Stimulated activated naive CD8-positive, alpha-beta T cell treated with anti-CD3 and anti-CD28 coated beads, Interleukin-15, amount 100 ng/mL, for 72 hours (primary cell): ENCODE measurements around the gene CCDC97.

Experiments
- ATAC-seq: fragments of 150-1000 bp; cut with Tn5 transposase; 2 replicates; pipeline ENCODE4 v1.10.0; 2021; ENCODE audit warnings: mild to moderate bottlenecking, moderate library complexity
- DNase-seq, 2 donors: peaks; one replicate each; pipeline ENCODE4 v3.0.0; 2021 to 2022
- H3K27ac Mint-ChIP-seq, 2 donors: one replicate each; pipeline ENCODE4 v1.8.0; 2022; ENCODE audit warnings: mild to moderate bottlenecking in 2 of 2, mixed read lengths in 2 of 2, moderate library complexity in 2 of 2
- H3K27me3 Mint-ChIP-seq: one replicate; pipeline ENCODE4 v1.8.0; 2022; ENCODE audit warnings: mixed read lengths
- H3K4me1 Mint-ChIP-seq: one replicate; pipeline ENCODE4 v1.8.0; 2022; ENCODE audit warnings: mild to moderate bottlenecking, mixed read lengths
- H3K4me3 Mint-ChIP-seq, 2 donors: one replicate each; pipeline ENCODE4 v1.8.0; 2022; ENCODE audit warnings: mild to moderate bottlenecking in 2 of 2, mixed read lengths in 2 of 2, moderate library complexity in 1 of 2
- H3K9me3 Mint-ChIP-seq, 2 donors: one replicate each; pipeline ENCODE4 v1.8.0; 2022; ENCODE audit warnings: mixed read lengths in 2 of 2

The CCDC97 gene

DNA sequence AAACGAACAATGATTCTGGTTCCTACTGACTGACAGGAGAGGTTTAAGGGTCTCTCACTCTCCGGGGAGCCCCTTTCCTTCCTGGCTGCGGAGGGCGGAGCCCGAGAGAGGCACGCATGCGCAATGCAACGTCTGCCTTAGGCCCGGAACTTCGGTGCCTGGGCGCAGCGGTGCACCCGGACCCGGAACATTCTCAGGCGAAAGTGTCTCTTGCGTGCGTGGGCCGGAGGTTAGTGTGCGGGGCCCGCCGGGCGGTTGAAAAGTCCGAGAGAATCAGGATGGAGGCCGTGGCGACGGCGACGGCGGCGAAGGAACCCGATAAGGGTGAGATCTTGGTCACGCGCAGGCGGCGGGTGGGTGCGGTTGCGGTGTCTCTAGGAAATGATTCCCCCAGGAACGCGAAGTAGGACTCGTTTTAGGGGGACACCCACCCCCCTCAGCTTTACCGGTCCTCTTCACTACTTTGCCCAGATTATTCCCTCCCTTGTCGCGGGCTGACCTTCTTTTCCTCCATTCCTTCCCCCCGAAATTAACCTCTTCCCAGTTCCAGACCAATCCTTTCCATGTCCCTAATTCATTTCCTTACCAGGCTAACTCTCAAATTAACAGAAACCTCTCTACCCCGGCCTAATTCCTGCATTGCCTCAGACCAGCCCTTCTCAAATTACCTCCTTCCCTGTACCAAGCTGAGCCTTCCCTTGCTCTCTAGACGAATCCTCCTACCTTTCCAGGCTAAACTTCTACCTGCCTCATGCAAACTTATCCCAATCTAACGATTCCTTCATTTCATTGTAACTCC, at the start of gene CCDC97:
TSS of gene CCDC97 (plus strand) at position 140 of the 799 bp plus-strand sequence. CDS start at position 279, 139 bp downstream.
- Mint-ChIP-seq H3K9me3 (no peaks in the 10 kb centered on the region), H3K27me3 (no peaks in the 10 kb centered on the region), H3K4me3 (peak within 1 kb of the TSS; percentile 88 to 99), H3K4me1 (peaks cover 69% of the 10 kb centered on the region), H3K27ac (peak within 1 kb of the TSS; percentile 94 to 98)
- peak; percentile 92 to 93 for DNase-seq
- peak; percentile 78 for ATAC-seq

GRCh38 chr19:41261474-41262190, 48.3 kb upstream of the CCDC97 start:
- DNase-seq (no peak), ATAC-seq (no peak)
- Mint-ChIP-seq H3K9me3 (no peaks in the 10 kb centered on the region), H3K27ac (peak overlapping the region; percentile 100), H3K4me1 (peaks cover 30% of the 10 kb centered on the region), H3K4me3 (peak overlapping the region; percentile 98 to 99), H3K27me3 (no peaks in the 10 kb centered on the region)

DNA sequence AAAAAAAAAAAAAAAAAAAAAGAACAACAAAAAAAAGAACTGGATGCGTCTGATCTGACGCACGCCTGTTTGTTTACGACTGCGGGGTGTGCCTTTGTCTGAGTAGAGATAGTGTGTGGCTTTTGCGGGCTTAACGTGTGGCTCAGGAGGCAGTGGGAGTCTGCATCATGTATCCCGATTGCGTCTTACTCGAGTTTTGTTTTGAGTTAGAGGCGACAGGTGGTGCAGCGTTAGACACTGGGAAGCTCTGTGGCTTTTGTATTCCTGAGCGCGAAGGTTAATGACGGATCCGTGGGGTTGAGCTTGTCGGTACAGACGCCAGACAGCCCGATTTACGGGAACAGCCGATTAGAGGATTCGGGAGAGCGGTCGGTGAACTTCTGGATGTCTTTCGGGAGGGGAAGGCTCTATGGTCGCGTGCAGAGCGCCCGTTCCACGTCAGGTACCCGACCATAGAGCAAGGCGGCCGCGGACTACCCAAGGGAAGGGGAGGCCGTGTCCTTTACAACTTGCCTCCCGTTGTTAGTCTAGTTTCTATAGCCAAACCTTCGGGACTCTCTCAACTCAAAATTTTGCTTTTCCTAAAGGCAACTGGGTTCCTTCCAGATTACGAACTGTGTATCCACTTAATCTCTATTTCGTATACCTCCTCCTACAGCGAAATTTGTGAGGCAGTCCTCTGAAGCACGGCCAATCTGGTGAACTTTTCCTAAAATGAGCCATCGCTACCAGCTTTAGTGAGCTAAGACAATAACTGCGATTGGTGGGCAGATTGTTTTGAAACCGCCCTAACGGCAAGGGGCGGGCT, 46.7 kb upstream of the CCDC97 start:
- Mint-ChIP-seq H3K27ac (peak overlapping the region; percentile 100), H3K4me1 (peaks cover 44% of the 10 kb centered on the region), H3K4me3 (peak overlapping the region; percentile 98 to 99), H3K9me3 (no peaks in the 10 kb centered on the region), H3K27me3 (no peaks in the 10 kb centered on the region)
- peak; percentile 69 for ATAC-seq
- peak; percentile 84 to 92 for DNase-seq

GRCh38 chr19:41263850-41264580, 46.0 kb upstream of the CCDC97 start, which contains the start of gene HNRNPUL1:
TSS of gene HNRNPUL1 (plus strand) at chr19:41264372. CDS start at chr19:41264504, 132 bp downstream.
- Mint-ChIP-seq H3K4me1 (peaks cover 44% of the 10 kb centered on the region), H3K27ac (peak within 1 kb of the TSS; percentile 100), H3K4me3 (peak within 1 kb of the TSS; percentile 98 to 99), H3K27me3 (no peaks in the 10 kb centered on the region), H3K9me3 (no peaks in the 10 kb centered on the region)
- DNase-seq (peak; percentile 100), ATAC-seq (peak; percentile 75)

DNA sequence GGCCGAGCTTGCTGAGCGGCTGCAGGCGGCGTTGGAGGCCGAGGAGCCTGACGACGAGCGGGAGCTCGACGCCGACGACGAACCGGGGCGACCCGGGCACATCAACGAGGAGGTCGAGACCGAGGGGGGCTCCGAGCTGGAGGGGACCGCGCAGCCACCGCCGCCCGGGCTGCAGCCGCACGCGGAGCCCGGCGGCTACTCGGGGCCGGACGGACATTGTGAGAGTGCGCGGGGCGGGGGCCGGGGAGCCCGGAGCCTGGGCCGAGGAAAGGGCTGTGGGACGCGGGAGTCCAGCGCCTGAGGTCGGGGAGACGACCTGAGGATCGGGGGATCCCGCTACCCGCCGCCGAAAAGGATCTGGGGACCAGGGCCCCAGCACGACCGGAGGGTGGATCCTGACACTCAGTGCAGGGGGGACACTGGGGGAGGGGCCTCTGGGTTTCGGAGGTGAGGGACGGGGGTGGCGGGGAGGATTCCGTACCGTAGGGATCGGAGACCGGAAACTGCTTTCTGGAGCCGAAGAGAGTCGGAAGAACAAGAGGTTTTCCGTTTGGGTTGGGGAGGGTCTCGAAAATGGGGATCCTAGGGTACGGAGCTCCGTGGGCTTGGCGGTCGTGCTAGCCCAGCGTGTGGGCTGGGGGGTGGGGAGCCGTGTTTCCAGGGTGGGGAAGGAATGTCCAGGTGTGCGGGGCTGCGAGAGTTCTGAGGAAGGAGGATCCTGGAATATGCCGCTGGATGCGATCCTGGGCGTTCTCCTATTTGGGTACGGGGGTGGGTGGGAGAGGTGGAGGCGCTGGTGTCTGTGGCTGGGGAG, 45.2 kb upstream of the CCDC97 start:
- DNase-seq (peak in 1 of 2 donors; percentile 69), ATAC-seq (no peak)
- Mint-ChIP-seq H3K27ac (peak overlapping the region; percentile 99 to 100), H3K4me1 (peaks cover 44% of the 10 kb centered on the region), H3K27me3 (no peaks in the 10 kb centered on the region), H3K9me3 (no peaks in the 10 kb centered on the region), H3K4me3 (peak overlapping the region; percentile 98 to 99)

GRCh38 chr19:41265395-41266153, 44.4 kb upstream of the CCDC97 start:
- H3K27me3 Mint-ChIP-seq = no peaks in the 10 kb centered on the region
- H3K4me1 Mint-ChIP-seq = peaks cover 44% of the 10 kb centered on the region
- H3K9me3 Mint-ChIP-seq = no peaks in the 10 kb centered on the region
- ATAC-seq (no peak), DNase-seq (peak; percentile 5 to 19)
- peak overlapping the region; percentile 98 to 99 for H3K4me3 Mint-ChIP-seq
- H3K27ac Mint-ChIP-seq = peak overlapping the region; percentile 99 to 100

GRCh38 chr19:41269055-41269454, 40.9 kb upstream of the CCDC97 start:
- DNase-seq = no peak
- Mint-ChIP-seq H3K27ac (no peak overlapping the region), H3K4me1 (peaks cover 30% of the 10 kb centered on the region), H3K9me3 (no peaks in the 10 kb centered on the region), H3K27me3 (no peaks in the 10 kb centered on the region), H3K4me3 (no peak overlapping the region)
- ATAC-seq = no peak

- no peaks in the 10 kb centered on the region for H3K9me3 Mint-ChIP-seq
- H3K27ac Mint-ChIP-seq = no peak overlapping the region
- ATAC-seq (no peak), DNase-seq (no peak)
- H3K27me3 Mint-ChIP-seq = no peaks in the 10 kb centered on the region
- H3K4me3 Mint-ChIP-seq = no peak overlapping the region
- peaks cover 30% of the 10 kb centered on the region for H3K4me1 Mint-ChIP-seq
Observed at GRCh38 chr19:41269571-41269970, 40.4 kb upstream of the CCDC97 start.

- no peaks in the 10 kb centered on the region for H3K4me1 Mint-ChIP-seq
- H3K4me3 Mint-ChIP-seq = no peak overlapping the region
- H3K9me3 Mint-ChIP-seq = no peaks in the 10 kb centered on the region
- DNase-seq (no peak), ATAC-seq (no peak)
- H3K27ac Mint-ChIP-seq = peak overlapping the region in 1 of 2 donors; percentile 14
- no peaks in the 10 kb centered on the region for H3K27me3 Mint-ChIP-seq
Observed at GRCh38 chr19:41273076-41273475, 36.9 kb upstream of the CCDC97 start.

- H3K9me3 Mint-ChIP-seq = no peaks in the 10 kb centered on the region
- no peaks in the 10 kb centered on the region for H3K27me3 Mint-ChIP-seq
- no peak overlapping the region for H3K4me3 Mint-ChIP-seq
- no peak for DNase-seq
- no peak for ATAC-seq
- peak overlapping the region; percentile 57 to 68 for H3K27ac Mint-ChIP-seq
- H3K4me1 Mint-ChIP-seq = no peaks in the 10 kb centered on the region
Observed at GRCh38 chr19:41274802-41275201, 35.2 kb upstream of the CCDC97 start.

- no peak overlapping the region for H3K27ac Mint-ChIP-seq
- no peaks in the 10 kb centered on the region for H3K9me3 Mint-ChIP-seq
- no peaks in the 10 kb centered on the region for H3K27me3 Mint-ChIP-seq
- DNase-seq = no peak
- no peaks in the 10 kb centered on the region for H3K4me1 Mint-ChIP-seq
- no peak overlapping the region for H3K4me3 Mint-ChIP-seq
- no peak for ATAC-seq
Observed at GRCh38 chr19:41276231-41276630, 33.7 kb upstream of the CCDC97 start.

GRCh38 chr19:41278478-41278877, 31.5 kb upstream of the CCDC97 start:
- Mint-ChIP-seq H3K4me3 (no peak overlapping the region), H3K4me1 (no peaks in the 10 kb centered on the region), H3K27me3 (no peaks in the 10 kb centered on the region), H3K9me3 (no peaks in the 10 kb centered on the region), H3K27ac (no peak overlapping the region)
- DNase-seq = no peak
- ATAC-seq = no peak

GRCh38 chr19:41288673-41289530, 21.1 kb upstream of the CCDC97 start:
- Mint-ChIP-seq H3K9me3 (no peaks in the 10 kb centered on the region), H3K4me3 (no peak overlapping the region), H3K4me1 (peaks cover 6% of the 10 kb centered on the region), H3K27me3 (no peaks in the 10 kb centered on the region), H3K27ac (no peak overlapping the region)
- ATAC-seq (no peak), DNase-seq (no peak)
